AG08395 (cell line): ENCODE data around the gene CEP57L1.
"Not testable (repeated sequence)": the region's sequence is repeated elsewhere in the genome, so short reads cannot be mapped to it uniquely, and the experiment has no call there.

ENCODE experiments used
- DNase-seq: peaks from one replicate; pipeline ENCODE4 v3.0.0; 2012; ENCODE audit warnings: mixed read lengths, low spot score

CEP57L1 gene

DNA sequence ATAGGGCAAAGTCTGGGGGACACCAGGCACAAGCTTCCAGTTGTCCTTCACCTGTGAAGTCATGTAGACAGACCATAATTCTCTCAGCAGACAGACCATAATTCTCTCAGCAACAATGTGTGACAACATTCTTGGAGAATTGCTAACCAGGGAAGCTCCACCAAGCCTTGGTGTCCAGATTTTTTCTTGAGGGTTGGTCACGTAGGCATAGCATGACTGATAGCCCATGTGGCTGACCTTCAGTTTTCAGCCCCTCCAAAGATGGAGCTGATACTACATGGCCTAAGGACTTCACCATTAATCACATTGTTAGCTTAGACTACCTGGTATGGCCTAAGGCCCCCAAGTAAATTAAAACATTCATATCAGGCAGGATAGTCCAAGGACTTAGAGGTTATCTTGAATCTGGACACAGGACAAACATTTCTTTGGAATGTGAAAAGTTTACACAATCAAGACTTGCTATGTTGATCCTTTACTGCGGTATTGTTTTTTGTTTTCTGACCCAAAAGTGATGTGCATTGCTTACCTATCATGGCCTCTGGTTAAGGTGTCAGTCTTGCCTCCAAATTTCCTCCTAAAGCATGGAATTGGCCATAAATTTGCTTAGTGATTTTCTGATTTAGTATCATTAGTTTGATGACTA lies 76.9 kb downstream of the CEP57L1 start:
- no peak for DNase-seq

GRCh38 chr6:109174916-109175315 lies 79.6 kb downstream of the CEP57L1 start:
- peak; percentile 84 for DNase-seq

GRCh38 chr6:109178921-109179320 lies 83.6 kb downstream of the CEP57L1 start:
- DNase-seq = no peak

DNA sequence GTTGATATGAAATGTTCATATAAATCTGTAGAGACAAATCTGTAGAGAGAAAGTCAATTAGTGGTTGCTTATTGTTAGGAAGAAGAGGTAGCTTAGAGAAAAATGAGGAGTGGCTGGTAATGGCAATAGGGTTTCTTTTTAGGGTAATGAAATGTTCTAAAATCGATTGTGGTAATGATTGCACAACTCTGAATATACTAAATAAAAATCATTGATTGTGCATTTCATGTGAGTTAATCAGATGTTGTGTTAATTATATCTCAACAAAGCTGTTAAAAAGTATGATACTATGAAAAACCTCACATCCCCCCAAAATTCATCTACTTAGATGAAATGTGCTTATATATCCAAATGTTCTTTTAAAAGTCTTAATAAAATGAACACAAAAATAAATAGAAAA lies 84.2 kb downstream of the CEP57L1 start:
- DNase-seq = no peak

DNA sequence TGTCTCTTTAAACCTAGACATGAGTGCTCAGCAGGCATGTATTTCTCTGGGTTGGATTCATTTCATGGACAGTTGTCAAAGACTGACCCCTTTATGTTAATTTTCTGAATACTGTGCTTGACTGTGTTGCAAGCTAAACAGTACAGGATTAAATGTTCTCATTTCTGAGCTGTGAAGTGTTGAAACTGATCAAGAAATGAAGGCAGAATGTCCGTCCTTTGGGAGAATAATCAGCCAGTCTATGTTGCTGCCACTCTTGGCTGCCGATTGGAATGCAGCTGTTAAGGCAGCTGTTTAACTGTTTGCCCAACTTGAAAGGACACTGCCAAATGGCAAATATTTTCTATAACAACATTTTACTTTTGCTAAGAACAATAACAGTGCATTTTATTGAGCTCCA lies 87.3 kb downstream of the CEP57L1 start:
- no peak for DNase-seq

GRCh38 chr6:109183109-109183650 lies 87.9 kb downstream of the CEP57L1 start:
- DNase-seq = no peak

DNA sequence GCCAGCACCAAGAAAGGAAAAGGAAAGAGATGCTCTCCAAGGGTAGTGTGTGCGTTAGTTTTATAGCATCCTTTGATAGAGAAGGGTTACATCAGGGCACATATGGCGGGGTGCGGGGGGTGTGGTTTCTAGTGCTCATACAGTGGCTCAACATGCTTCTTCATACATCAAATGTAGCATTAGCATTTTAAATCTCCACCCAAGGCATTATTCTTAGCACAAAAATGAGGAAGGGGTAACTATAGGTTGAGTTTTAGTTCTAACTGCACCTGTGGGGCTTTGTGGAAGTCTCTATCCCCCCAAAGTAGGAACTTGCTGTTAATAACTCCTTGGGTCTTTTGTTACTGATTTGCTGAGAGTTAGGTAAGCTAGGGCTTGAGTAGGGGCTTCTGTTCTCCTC lies 89.3 kb downstream of the CEP57L1 start:
- DNase-seq = no peak

DNA sequence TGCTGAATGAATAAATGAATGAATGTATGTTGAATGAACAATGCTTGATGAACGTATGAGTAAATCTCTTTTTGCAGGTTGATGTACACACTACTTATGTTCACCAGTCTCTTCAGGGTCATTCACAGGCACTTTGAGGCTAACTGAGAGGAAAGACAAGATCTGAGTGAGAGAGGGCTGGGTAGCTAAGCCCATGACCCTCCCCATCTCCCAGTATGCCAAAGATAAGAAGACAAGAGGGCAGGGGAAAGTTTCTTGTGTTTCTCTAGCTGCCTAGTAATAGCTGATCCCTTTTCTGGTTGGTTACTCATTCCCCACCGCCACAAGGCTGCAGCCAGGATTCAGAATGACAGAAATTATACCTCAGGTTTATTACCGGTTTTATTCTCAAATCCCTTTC lies 90.7 kb downstream of the CEP57L1 start:
- no peak for DNase-seq

DNA sequence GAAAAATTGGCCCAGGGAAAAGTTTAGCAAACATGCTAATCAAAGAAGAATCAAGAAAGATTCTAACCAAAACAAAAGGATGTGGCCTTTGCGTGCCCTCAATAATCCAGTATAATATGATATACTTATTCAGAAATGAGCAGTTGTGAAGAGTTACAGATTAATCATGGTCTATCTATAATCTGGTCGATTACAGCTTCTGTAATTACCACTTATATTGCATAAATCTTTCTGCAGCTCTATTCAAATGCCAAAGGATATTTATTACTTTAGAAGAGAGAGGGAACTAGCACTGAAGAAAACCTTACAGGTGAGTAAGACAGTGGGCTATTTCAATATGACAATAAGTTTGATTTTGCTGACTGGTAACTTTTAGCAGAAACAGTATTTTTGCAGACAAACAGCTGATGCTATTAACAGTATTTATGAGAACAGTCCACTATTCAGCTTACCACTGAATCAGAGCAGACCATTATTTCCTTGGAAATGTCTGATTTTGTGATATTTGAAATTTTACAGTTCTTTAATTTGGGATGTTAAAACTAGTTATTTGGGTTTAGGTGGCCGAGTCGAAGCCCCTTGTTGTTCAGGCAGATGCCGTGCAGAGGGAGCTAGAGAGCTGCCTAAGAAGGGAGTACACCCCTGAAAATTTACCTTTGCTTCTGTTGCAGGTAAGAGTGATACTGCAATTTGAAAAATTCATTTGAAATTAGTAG lies 92.2 kb downstream of the CEP57L1 start:
- DNase-seq = peak; percentile 41

DNA sequence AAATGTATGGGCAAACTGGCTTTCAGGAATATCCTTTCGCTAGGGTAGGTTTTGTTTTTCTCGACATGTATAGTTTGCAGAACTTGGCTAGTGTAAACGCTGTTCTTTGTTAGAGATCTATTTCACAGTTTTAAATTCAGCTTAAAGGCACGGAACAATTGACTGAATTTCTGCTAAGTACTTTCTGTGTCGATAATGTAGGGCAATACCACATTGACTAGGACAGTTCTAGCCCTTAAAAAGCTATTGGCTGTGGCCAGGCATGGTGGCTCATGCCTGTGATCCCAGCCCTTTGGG lies 92.8 kb downstream of the CEP57L1 start:
- DNase-seq = no peak

DNA sequence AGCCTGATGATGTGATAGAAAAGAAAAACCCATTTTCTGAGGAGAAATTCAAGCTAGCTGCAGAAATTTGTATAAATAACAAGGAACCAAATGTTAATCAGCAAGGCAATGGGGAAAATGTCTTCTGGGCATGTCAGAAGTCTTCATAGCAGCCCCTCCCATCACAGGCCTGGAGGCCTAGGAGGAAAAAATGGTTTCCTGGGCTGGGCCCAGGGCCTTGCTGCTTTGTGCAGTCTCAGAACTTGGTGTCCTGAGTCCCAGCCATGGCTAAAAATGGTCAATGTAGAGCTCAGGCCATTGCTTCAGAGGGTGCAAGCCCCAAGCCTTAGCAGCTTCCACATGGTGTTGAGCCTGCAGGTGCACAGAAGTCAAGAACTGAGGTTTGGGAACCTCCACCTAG lies 96.1 kb downstream of the CEP57L1 start:
- DNase-seq = not testable (repeated sequence)

DNA sequence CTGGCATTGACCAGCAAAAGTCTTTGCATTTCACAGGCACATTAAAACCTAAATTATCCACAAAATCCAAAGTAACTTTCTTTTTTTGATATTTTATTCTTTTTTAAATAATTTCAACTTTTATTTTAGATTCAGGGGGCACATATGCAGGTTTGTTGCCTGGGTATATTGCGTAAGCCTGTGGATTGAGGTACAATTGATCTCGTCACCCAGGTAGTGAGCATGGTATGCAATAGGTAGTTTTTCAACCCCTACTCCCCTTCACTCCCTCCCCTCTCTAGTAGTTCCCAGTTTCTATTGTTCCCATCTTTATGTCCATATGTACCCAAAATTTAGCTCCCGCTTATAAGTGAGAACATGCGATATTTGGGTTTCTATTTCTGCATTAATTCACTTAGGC lies 97.6 kb downstream of the CEP57L1 start:
- no peak for DNase-seq

- no peak for DNase-seq
These were observed 99.6 kb downstream of the CEP57L1 start for GRCh38 chr6:109194880-109195279.

GRCh38 chr6:109197061-109197460 lies 101.8 kb downstream of the CEP57L1 start:
- no peak for DNase-seq

DNA sequence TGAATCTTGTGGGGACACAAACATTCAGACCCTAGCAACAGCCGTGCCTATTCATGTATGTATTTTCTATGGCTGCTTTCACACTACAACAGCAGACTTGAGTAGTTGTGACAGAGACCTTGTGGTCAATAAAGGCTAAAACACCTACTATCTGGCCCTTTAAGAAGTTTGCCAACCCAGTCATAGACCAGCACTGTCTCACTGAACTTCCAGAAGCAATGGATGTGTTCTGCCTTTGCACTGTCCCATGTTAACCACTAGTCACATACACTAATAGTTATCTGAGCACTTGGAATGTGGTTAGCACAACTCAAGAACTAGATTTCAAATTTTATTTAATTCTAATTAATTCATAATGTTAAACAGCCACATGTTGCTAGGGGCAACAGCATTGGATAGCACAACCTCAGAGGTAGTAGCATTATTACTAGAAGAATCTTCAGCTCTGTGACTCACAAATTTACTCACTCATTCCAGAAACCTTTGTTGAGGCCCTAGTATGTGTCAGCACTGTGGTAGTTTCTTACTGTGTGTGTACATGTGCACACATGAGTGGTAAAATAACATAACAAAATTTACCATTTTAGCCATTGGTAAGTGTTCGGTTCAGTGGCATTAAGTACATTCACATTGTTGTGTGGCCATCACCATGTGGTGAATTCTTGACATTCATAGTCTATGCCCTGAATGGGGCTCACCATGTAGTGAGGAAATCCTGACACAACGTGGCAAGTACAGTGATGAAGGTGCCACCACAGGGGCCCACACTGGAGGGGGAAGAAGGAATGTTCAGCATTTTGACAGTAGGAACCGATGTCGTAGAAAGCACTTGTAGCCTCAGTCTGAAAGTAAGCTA lies 107.3 kb downstream of the CEP57L1 start:
- peak; percentile 11 for DNase-seq

DNA sequence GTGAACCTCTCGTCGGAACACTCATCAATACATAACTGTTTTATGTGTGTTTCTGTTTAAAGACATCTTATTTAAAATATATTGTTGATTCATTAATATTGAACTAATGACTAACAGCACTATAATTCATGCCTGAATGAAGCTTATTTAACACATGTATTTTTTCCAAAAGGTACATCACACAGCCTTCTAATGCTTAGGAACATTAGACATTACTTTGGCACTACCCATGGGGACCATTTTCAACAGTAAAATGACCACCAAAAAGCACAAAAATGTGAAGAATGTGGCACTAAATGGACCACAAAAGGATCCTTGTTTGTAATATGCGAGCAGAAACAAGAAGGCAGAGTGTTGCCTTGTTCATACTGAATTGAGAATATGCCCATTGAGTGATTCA lies 109.2 kb downstream of the CEP57L1 start:
- DNase-seq = no peak

DNA sequence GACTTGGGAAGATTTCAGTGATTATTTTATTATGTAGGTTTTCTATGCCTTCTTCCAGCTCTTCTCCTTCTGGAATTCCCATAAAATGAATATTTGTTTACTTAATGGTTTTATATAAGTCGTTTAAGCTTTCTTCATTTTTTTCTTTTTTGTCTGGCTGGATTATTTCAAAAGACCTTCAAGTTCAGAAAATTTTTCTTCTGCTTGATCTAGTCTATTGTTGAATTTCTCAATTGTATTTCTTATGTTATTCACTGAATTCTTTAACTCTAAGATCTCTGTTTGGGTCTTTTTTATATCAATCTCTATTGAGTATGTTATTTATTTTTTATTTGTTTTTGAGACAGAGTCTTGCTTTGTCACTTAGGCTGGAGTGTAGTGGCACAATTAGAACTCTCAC lies 117.4 kb downstream of the CEP57L1 start:
- no peak for DNase-seq
